ENCODE results near the gene SLC9A9.

Gene SLC9A9

DNA sequence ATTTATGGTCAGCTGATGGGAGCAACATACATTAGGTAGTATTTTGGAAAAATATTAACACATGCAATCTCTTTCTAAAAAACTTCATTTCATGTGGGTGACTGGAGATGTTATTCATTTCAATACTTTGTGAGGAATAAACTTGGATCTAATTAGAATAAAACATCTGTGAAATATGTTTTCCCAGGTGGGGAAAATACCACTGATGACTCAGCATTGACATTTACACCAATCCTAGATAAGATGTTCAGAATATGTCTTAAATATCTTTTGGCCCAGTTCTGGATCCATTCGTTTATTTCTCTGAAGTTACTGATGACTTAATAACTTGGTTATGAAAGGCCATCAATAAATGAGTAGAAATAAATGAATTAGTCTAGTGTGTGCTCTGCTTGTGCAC is 481.1 kb downstream of the SLC9A9 start:
- Mint-ChIP-seq H3K4me1 (peaks cover 9% of the 10 kb centered on the region), H3K9me3 (no peaks in the 10 kb centered on the region), H3K36me3 (ENCODE audit: insufficient read depth) (peaks cover 10% of the 10 kb centered on the region), H3K27ac (ENCODE audit: low read depth) (no peak overlapping the region), H3K4me3 (no peak overlapping the region), H3K27me3 (no peaks in the 10 kb centered on the region)
- ATAC-seq (replicated peaks; ENCODE audit: extremely low read depth, poor library complexity, severe bottlenecking) (no peak), DNase-seq (ENCODE audit: low spot score in 2 of 2) (no peak)

DNA sequence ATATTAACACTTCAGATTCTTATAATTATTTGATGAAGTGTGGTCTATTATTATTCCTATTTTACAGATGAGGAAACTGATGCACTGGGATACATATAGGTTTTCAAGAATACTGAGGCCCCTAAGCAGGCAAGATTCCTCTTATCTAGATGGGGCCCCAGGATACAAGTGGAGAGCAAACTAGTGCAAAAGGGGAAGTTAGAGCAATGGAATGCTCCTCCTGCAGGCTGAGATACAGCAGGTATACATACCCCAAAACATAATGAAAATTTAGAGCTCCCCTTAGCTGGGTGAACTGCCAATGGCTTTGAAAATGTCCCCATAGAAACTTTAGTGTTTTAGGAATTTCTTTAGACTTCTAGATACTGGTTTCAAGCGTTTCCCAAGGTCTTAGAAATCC is 481.6 kb downstream of the SLC9A9 start:
- Mint-ChIP-seq H3K4me3 (no peak overlapping the region), H3K27ac (ENCODE audit: low read depth) (no peak overlapping the region), H3K36me3 (ENCODE audit: insufficient read depth) (peaks cover 10% of the 10 kb centered on the region), H3K27me3 (no peaks in the 10 kb centered on the region), H3K4me1 (peaks cover 9% of the 10 kb centered on the region), H3K9me3 (no peaks in the 10 kb centered on the region)
- DNase-seq (ENCODE audit: low spot score in 2 of 2) (no peak), ATAC-seq (replicated peaks; ENCODE audit: extremely low read depth, poor library complexity, severe bottlenecking) (no peak)

DNA sequence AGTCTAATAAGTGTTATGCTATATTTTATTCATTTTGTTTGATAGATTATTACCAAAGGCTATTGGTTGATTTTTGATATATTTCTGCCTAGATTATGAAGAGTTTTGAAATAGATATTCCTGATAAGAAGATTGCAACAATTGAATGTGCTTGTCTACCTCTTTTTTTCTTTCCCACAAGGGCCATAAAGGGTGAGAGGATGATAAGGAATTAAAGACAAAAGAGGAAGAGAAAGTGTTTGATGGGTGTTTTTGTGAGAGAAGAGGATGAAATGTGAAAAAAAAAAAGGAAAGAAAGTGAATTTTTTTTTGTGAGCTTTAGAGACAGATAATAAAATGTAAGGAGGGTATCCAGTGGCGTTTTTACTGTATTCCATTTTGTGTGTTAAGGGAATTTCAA is 484.3 kb downstream of the SLC9A9 start:
- Mint-ChIP-seq H3K4me1 (peaks cover 9% of the 10 kb centered on the region), H3K36me3 (ENCODE audit: insufficient read depth) (peaks cover 10% of the 10 kb centered on the region), H3K4me3 (no peak overlapping the region), H3K9me3 (no peaks in the 10 kb centered on the region), H3K27ac (ENCODE audit: low read depth) (peak overlapping the region; percentile 9), H3K27me3 (no peaks in the 10 kb centered on the region)
- no peak for ATAC-seq (replicated peaks; ENCODE audit: extremely low read depth, poor library complexity, severe bottlenecking)
- DNase-seq (ENCODE audit: low spot score in 2 of 2): no peak

DNA sequence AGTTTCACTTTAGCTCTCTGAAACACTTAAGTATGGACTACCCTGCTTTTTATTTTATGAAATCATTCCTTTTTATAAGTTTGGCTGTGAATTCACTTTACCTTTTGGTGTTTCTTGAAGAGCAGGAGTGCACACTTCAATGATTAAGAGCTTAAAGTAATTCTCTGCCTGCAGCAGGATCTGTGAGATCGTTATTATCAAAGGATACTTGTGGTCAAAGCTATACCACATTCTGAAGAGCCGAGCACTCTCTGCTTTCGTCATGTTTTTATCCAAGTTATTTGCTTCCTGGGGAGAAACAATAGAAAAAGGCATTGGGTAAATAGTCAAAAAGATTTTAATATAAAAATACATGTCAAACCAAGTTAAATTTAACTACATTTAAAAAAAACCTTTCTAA is 485.0 kb downstream of the SLC9A9 start:
- no peak for ATAC-seq (replicated peaks; ENCODE audit: extremely low read depth, poor library complexity, severe bottlenecking)
- Mint-ChIP-seq H3K36me3 (ENCODE audit: insufficient read depth) (peaks cover 10% of the 10 kb centered on the region), H3K4me1 (peaks cover 9% of the 10 kb centered on the region), H3K27ac (ENCODE audit: low read depth) (no peak overlapping the region), H3K9me3 (no peaks in the 10 kb centered on the region), H3K4me3 (no peak overlapping the region), H3K27me3 (no peaks in the 10 kb centered on the region)
- DNase-seq (ENCODE audit: low spot score in 2 of 2): no peak

DNA sequence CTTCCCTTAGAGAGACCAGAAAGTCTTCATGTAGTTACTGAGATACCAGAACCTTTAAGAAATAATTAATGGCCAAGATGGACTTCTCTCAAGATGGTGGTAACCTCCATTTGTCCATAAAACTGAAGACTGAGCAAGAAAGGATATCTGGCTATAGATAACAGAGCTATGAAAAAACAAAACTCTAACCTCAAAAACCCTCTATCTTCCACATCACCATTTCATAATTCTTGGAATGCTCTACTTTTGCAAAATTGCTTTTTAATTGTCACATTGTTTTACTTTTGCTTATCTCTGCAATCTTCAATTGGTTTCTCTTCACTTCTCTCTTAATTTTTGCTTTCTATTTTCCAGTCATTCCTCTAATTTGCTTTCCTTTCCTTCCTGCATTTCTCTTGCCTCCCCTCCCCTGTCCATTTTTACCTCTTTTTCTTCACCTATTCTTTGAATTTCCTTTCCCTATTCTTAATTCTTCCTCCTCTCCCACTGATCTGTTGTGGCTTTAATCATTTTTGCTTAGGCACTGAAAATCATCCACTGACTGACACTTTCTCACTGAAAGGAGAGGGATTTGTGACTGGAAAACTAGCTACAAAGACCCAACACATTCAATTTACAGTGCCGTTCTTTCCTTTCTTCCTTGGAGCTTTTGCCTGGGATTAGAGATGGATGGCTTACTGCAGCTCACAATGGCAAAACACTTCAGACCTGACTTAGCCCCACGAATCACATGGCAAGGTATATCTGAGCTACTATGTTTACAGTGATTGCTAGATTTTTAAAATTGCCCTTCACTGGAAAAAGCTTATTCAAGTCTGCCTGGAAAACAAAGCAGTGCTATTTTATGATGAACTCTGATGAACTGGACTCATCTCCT is 485.9 kb downstream of the SLC9A9 start:
- Mint-ChIP-seq H3K36me3 (ENCODE audit: insufficient read depth) (peaks cover 9% of the 10 kb centered on the region), H3K4me1 (peaks cover 9% of the 10 kb centered on the region), H3K27ac (ENCODE audit: low read depth) (no peak overlapping the region), H3K27me3 (no peaks in the 10 kb centered on the region), H3K9me3 (no peaks in the 10 kb centered on the region), H3K4me3 (no peak overlapping the region)
- no peak for DNase-seq (ENCODE audit: low spot score in 2 of 2)
- ATAC-seq (replicated peaks; ENCODE audit: extremely low read depth, poor library complexity, severe bottlenecking): no peak

DNA sequence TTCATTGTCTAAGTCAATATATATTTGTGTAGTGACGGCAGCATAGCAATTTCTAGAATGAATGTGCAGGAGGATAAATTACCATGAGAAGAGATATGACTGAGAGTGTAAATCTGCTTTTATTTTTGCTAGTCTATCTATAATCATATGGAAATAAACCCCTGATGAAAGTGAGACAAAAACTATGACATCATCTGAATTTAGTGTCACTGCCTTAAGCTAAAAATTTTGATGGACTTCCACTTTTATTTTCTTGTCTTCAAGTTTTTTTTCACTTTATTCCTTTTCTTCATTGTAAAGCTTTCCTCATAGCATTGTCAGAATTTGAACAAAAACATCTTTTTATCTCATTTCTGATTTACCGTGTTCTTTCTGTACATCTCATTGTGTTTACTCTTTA is 486.7 kb downstream of the SLC9A9 start:
- ATAC-seq (replicated peaks; ENCODE audit: extremely low read depth, poor library complexity, severe bottlenecking): no peak
- no peak overlapping the region for H3K4me3 Mint-ChIP-seq

DNA sequence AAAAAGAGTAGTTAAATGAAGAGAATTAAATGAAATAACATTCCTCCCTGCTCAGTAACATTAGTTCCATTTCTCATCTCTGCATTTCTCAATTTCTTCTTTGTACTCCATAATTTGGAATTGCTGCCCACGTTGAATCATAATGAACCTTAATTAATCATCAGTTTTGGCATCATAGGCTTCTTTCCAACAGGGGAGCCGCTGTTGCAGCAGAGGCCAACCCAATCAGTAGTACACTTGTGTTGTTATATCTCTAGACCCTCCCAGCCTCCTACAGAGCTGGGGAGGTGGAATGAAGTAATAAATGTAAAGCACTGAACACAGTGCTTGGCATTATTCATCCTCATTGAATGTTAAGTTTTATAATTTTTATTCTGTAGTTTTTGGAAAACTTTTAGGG is 488.0 kb downstream of the SLC9A9 start:
- Mint-ChIP-seq H3K4me1 (peaks cover 9% of the 10 kb centered on the region), H3K27me3 (no peaks in the 10 kb centered on the region), H3K36me3 (ENCODE audit: insufficient read depth) (peaks cover 9% of the 10 kb centered on the region), H3K27ac (ENCODE audit: low read depth) (no peak overlapping the region), H3K9me3 (no peaks in the 10 kb centered on the region), H3K4me3 (no peak overlapping the region)
- no peak for DNase-seq (ENCODE audit: low spot score in 2 of 2)
- ATAC-seq (replicated peaks; ENCODE audit: extremely low read depth, poor library complexity, severe bottlenecking): no peak

More for the DNA sequence above, 486.7 kb downstream of the SLC9A9 start:
- H3K27ac Mint-ChIP-seq (ENCODE audit: low read depth): no peak overlapping the region
- DNase-seq (ENCODE audit: low spot score in 2 of 2): no peak
- H3K9me3 Mint-ChIP-seq: no peaks in the 10 kb centered on the region
- peaks cover 9% of the 10 kb centered on the region for H3K36me3 Mint-ChIP-seq (ENCODE audit: insufficient read depth)
- H3K27me3 Mint-ChIP-seq: no peaks in the 10 kb centered on the region
- H3K4me1 Mint-ChIP-seq: peaks cover 9% of the 10 kb centered on the region

DNA sequence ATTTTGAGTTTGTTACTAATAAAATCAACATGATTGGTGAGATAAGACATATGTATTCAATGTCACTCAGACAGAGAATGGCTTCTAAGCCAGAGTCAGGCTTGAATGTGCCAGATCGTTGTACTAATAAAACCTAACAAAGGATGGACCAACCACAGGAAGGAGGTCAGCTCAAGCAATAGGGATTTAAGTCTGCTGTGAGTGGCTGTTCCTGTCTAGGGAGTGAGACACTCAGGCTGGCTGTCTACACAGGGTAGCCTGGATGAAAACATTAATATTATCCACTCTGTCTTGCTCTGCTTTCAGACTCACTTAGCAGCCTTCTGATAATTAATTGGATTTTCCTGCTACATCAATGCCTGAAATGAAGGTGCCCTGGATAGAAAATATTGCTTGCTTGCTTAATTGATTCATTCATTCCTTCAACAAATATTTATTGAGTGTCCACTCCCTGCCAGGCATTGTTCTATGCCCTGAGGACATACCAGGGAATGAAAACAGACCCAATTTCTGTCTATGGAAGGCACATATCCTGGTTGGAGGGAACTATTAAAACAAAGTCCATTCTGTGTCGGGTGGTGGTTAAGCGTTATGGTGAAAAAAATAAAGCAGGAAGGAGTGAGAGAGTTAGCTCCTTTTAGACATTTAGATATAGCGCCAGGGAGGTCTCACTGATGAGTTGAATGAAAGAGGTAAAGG is 489.3 kb downstream of the SLC9A9 start:
- Mint-ChIP-seq H3K36me3 (ENCODE audit: insufficient read depth) (peaks cover 9% of the 10 kb centered on the region), H3K4me3 (no peak overlapping the region), H3K9me3 (no peaks in the 10 kb centered on the region), H3K4me1 (peaks cover 7% of the 10 kb centered on the region), H3K27me3 (no peaks in the 10 kb centered on the region), H3K27ac (ENCODE audit: low read depth) (no peak overlapping the region)
- DNase-seq (ENCODE audit: low spot score in 2 of 2) (no peak), ATAC-seq (replicated peaks; ENCODE audit: extremely low read depth, poor library complexity, severe bottlenecking) (no peak)

DNA sequence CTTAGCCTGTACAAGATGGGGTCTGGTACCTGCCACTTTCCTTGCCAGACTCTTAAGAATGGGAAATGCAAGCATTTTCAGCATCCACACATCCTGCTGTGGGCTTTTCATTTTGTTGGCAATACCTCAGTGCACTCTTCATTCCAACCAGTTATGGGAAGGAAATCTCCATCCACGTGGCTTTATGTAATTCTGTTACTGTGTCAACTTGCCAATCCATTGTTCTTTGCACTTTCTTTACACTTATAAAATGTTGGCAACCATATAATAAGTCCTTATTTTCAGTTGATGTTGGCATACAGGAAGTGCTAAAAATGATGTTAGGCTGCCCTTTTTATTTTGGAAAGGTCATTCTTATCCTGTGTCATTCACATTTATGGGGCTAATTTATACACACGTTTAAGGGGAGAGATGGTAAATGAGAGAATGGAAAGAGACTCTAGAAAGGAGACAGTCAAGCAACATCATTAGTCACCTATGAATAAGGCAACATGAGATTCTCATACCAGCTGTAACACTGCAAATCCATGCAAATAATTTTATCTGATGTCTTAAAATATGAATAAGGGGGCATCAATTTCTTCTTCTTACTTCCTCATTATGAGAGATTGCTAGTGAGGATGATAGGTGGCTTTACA is 490.0 kb downstream of the SLC9A9 start:
- no peaks in the 10 kb centered on the region for H3K9me3 Mint-ChIP-seq
- no peak overlapping the region for H3K27ac Mint-ChIP-seq (ENCODE audit: low read depth)
- H3K4me3 Mint-ChIP-seq: no peak overlapping the region
- no peak for DNase-seq (ENCODE audit: low spot score in 2 of 2)
- H3K4me1 Mint-ChIP-seq: peaks cover 4% of the 10 kb centered on the region
- H3K36me3 Mint-ChIP-seq (ENCODE audit: insufficient read depth): peaks cover 9% of the 10 kb centered on the region
- no peak for ATAC-seq (replicated peaks; ENCODE audit: extremely low read depth, poor library complexity, severe bottlenecking)
- H3K27me3 Mint-ChIP-seq: no peaks in the 10 kb centered on the region

DNA sequence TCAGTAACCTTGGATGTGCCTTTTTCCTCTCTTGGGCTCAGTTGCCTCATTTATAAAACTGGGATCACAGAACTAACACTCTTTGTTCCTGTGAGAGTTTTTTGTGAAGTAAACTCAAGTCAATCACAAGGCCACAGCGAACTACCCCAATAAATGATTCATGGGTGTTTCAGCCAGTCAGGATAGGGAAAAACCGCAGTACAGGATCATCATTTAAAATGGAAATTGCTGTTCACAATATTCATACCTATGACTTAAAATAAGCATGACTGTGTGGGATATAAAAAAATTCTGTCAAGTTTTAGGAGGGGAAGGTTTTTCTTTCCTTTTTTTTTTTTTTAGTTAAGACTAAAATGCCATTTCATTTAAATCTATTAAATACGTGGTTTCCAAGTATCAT is 490.6 kb downstream of the SLC9A9 start:
- H3K4me1 Mint-ChIP-seq: no peaks in the 10 kb centered on the region

DNA sequence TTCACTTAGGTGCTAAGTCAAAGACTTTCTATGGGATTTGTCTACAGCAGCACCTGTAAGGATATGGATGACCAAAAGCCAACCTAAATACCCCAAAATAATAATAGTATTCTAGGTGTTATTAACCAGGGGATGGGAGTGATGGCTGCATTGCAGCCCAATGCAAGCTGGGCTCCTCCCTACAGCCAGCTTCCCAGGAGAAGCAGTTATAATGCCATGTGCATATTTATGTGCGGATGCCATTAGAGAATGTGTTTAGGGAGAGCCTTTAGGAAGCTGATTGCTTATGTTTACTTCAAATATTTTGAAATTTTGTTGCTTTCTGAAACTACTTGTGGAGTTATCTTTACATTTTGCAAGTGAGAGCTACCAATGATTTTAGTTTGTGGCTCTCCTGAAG is 491.4 kb downstream of the SLC9A9 start:
- no peaks in the 10 kb centered on the region for H3K36me3 Mint-ChIP-seq (ENCODE audit: insufficient read depth)
- H3K4me1 Mint-ChIP-seq: no peaks in the 10 kb centered on the region
- ATAC-seq (replicated peaks; ENCODE audit: extremely low read depth, poor library complexity, severe bottlenecking): no peak
- no peaks in the 10 kb centered on the region for H3K9me3 Mint-ChIP-seq
- H3K4me3 Mint-ChIP-seq: no peak overlapping the region
- DNase-seq (ENCODE audit: low spot score in 2 of 2): no peak
- H3K27ac Mint-ChIP-seq (ENCODE audit: low read depth): no peak overlapping the region
- H3K27me3 Mint-ChIP-seq: no peaks in the 10 kb centered on the region

More for the DNA sequence above, 490.6 kb downstream of the SLC9A9 start:
- Mint-ChIP-seq H3K4me3 (no peak overlapping the region), H3K9me3 (no peaks in the 10 kb centered on the region), H3K27me3 (no peaks in the 10 kb centered on the region), H3K27ac (ENCODE audit: low read depth) (no peak overlapping the region), H3K36me3 (ENCODE audit: insufficient read depth) (peaks cover 3% of the 10 kb centered on the region)
- DNase-seq (ENCODE audit: low spot score in 2 of 2) (no peak), ATAC-seq (replicated peaks; ENCODE audit: extremely low read depth, poor library complexity, severe bottlenecking) (no peak)

DNA sequence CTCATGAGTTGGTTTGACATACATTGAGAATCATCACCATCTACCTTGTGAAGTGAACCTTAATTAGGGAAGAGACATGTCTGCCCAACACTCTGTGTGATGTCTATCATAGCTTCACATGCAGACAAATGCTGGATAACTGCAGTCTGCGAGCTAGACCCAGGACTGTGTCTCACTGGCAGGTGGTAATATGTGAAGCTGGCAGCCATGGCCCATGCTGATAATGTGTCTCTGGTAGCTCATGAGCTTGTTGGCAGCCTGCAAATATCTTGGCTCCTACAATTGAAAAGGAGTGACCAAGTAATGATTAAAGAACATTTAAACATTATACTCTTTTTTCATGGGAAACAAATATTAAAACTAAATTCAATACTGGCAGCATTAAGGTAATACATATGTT is 493.9 kb downstream of the SLC9A9 start:
- no peaks in the 10 kb centered on the region for H3K27me3 Mint-ChIP-seq
- no peak for DNase-seq (ENCODE audit: low spot score in 2 of 2)
- H3K36me3 Mint-ChIP-seq (ENCODE audit: insufficient read depth): no peaks in the 10 kb centered on the region
- no peak for ATAC-seq (replicated peaks; ENCODE audit: extremely low read depth, poor library complexity, severe bottlenecking)
- H3K27ac Mint-ChIP-seq (ENCODE audit: low read depth): no peak overlapping the region
- H3K4me1 Mint-ChIP-seq: peaks cover 11% of the 10 kb centered on the region
- no peaks in the 10 kb centered on the region for H3K9me3 Mint-ChIP-seq
- H3K4me3 Mint-ChIP-seq: no peak overlapping the region
